ENCODE results near the gene APOH.
A peak's percentile ranks its signal among the peaks of the same experiment; 100 is the strongest.
"Not testable (repeated sequence)": the region's sequence is repeated elsewhere in the genome, so short reads cannot be mapped to it uniquely, and the experiment has no call there.

The APOH gene, protein sequence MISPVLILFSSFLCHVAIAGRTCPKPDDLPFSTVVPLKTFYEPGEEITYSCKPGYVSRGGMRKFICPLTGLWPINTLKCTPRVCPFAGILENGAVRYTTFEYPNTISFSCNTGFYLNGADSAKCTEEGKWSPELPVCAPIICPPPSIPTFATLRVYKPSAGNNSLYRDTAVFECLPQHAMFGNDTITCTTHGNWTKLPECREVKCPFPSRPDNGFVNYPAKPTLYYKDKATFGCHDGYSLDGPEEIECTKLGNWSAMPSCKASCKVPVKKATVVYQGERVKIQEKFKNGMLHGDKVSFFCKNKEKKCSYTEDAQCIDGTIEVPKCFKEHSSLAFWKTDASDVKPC

DNA sequence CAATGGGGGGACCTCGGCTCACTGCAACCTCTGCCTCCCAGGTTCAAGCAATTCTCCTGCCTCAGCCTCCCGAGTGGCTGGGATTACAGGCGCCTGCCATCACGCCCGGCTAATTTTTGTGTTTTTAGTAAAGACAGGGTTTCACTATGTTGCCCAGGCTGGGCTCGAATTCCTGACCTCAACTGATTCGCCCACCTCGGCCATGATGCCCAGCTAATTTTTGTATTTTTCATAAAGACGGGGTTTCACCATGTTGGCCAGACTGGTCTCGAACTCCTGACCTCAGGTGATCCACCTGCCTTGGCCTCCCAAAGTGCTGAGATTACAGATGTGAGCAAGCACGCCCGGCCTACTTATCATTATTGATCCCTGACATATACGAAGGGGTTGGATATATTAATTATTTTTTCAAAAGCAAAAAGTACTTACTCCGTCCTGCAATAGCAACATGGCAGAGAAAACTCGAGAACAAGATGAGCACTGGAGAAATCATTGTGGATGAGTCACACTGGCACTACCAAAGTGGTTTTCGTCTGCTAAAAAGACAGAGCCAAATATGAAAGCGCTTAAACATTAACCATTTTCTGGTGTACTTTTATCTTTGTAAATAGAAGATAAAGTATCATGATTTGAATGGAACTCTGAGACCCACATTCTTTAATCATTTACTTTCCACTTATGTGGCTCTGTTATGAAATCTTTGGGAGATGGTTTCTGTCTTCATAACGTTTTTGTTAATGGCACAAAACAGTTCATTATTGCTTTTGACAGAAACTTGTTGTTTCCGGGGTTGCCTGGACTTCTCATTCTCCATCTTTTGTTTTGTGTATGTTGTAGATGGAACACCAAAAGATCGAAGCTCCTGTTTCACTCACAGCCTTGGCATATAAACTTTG is at the start of gene APOH:
APOH (minus strand) TSS at position 529 of the 896 bp plus-strand sequence; CDS start at position 493, 36 bp downstream.
- DNase-seq (ENCODE audit: low read depth in 2 of 2): no peak

GRCh38 chr17:66277191-66277590 is 48.0 kb upstream of the APOH start:
- no peak for DNase-seq (ENCODE audit: low read depth in 2 of 2)

- DNase-seq (ENCODE audit: low read depth in 2 of 2): no peak
Observed at GRCh38 chr17:66276328-66276937, 47.2 kb upstream of the APOH start.

- no peak for DNase-seq (ENCODE audit: low read depth in 2 of 2)
Observed at GRCh38 chr17:66275651-66276050, 46.4 kb upstream of the APOH start.

GRCh38 chr17:66273586-66273848 is 44.3 kb upstream of the APOH start:
- no peak for DNase-seq (ENCODE audit: low read depth in 2 of 2)

DNA sequence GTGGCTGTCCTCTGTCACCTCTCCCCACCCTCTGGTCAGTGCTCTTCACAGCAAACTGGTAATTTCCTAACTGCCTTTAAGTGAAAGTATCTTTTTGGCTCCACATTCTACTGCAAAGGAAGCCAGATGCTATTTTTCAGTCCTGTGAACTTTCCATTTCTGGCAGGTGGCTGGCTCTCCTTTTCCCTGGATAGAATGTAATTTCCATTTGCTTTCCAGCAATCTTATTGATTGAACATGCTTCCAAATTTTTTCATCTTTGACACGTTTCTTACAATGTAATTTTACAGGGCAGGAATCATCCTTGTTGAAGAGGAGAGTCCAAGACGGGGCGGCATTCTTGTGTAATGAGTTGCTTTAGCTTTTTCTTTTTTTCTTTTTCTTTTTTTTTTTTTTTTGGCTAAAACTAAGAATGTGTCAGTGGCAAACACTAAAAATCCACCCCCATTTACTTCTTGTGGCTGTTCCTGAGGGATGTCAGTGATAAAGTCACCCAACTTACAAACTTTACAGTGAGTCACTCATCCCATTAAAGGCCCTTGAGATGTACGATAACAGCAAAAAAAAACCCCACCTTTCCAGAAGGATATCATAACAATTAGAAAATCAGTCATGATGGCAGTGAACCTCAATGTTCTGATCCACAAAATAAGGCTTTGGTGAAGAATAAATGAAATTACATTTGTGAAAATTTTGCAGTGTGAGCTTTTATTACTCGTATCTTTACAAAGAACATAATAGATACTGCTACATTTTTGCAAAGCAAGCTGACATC is 43.8 kb upstream of the APOH start:
- DNase-seq (ENCODE audit: low read depth in 2 of 2): no peak

DNA sequence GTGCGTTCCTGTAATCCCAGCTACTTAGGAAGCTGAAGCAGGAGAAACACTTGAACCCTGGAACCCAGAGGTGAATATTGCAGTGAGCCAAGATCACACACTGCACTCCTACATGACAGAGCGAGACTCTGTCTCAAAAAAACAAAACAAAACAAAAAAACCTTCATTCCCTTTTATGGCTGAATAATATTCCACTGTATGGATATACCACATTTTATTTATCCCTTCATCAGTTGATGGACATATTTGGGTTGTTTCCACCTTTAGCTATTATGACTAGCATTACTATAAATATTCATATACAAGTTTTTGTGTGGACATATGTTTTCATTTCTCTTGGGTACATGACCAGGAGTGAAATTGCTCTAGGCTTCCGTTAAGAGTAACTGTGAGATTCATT is 42.3 kb upstream of the APOH start:
- no peak for DNase-seq (ENCODE audit: low read depth in 2 of 2)

GRCh38 chr17:66270106-66270505 is 40.9 kb upstream of the APOH start:
- no peak for DNase-seq (ENCODE audit: low read depth in 2 of 2)

DNA sequence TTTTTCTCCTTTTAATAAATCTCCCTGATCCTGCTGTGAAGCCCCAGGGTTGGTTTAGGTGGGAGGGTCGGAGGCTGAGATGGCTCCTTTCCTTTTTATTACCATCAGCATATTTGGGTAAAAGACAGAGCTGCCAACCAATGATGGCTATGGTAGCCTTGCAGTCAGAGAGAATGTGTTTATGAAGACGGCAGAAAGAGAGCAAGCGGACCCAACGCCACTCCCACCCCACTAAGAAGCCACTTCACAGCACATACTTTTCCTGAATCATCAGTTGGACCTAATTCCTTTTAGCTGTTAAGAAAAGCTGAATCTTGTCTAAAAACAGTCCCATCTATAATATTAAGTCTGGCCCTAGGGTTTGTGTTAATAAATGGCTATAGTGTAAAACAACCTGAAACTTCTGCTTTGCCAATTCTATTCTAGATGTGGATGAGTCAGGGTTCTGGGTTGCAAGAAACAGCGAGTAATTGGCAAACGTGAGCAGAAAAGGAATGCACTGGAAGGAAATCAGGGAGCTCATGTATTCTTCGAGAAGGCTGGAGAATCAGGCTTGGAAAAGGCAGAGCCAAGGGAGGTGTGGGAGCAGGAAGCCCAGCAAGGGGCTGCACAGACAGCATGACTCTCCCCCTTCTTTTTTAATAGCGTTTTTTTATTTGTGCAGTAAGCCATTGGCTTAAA is 39.2 kb upstream of the APOH start:
- DNase-seq (ENCODE audit: low read depth in 2 of 2): no peak

- no peak for DNase-seq (ENCODE audit: low read depth in 2 of 2)
Observed at GRCh38 chr17:66264696-66265095, 35.5 kb upstream of the APOH start.

GRCh38 chr17:66262767-66263166 is 33.6 kb upstream of the APOH start:
- no peak for DNase-seq (ENCODE audit: low read depth in 2 of 2)

GRCh38 chr17:66260688-66261087 is 31.5 kb upstream of the APOH start:
- DNase-seq (ENCODE audit: low read depth in 2 of 2): no peak

DNA sequence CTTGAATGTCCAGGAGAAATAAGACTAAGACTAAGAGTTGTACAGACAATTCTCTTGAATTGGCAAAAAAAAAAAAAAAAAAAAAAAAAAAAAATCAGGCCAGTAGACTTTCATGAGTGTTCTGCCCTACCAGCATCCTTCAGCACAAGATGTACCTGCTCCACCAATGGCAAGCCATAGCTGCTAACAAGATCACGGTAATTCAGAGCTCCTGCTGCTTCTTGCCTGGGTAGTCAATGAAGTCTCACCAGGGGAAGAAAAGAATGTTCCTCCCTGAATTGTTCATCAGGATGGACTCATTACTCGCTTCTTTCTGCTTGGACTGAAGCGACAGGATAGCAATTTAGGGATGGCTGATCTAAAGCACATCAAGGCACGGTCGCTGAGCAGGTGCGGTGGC is 31.1 kb upstream of the APOH start:
- DNase-seq (ENCODE audit: low read depth in 2 of 2): no peak

- DNase-seq (ENCODE audit: low read depth in 2 of 2): no peak
Observed at GRCh38 chr17:66255527-66255971, 26.3 kb upstream of the APOH start.

- peak in 1 of 2 donors; percentile 28 for DNase-seq (ENCODE audit: low read depth in 2 of 2)
Observed at GRCh38 chr17:66255112-66255511, 25.9 kb upstream of the APOH start.

GRCh38 chr17:66253458-66253857 is 24.2 kb upstream of the APOH start:
- DNase-seq (ENCODE audit: low read depth in 2 of 2): not testable (repeated sequence)

GRCh38 chr17:66250686-66251085 is 21.5 kb upstream of the APOH start:
- DNase-seq (ENCODE audit: low read depth in 2 of 2): no peak

GRCh38 chr17:66248285-66248684 is 19.1 kb upstream of the APOH start:
- DNase-seq (ENCODE audit: low read depth in 2 of 2): no peak

DNA sequence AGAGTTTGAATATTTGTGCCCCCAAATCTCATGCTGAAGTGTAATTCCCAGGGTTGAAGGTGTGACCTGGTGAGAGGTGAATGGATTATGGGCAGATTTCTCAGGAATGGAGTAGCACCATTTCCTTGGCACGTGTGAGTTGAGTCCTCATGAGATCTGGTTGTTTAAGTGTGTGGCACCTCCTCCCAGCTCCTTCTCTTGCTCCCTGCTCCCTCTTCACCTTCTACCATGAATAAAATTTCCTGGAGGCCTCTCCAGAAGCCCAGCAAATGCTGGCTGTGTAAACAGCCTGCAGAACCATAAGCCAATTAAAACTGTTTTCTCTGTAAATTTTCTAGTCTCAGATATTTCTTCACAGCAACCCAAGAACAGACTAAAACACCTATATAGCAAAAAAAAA is 12.6 kb upstream of the APOH start:
- DNase-seq (ENCODE audit: low read depth in 2 of 2): no peak

DNA sequence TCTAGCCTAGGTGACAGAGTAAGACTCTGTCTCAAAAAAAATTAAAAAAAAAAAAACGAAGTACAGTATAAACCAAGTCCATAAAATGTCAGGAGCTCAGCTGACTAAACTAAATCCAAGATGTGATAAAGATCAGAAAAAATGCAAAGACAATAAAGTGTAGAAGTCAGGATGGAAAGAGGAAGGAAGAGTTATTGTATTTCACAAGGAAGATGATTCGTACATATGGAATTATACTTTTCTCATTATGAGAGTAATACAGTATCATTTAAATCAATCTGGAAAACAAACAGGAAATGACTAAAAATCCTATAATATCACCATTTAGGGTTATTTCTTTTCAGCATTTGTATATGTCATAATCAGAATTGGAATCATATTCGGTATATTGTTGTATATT is 11.4 kb upstream of the APOH start:
- DNase-seq (ENCODE audit: low read depth in 2 of 2): no peak

DNA sequence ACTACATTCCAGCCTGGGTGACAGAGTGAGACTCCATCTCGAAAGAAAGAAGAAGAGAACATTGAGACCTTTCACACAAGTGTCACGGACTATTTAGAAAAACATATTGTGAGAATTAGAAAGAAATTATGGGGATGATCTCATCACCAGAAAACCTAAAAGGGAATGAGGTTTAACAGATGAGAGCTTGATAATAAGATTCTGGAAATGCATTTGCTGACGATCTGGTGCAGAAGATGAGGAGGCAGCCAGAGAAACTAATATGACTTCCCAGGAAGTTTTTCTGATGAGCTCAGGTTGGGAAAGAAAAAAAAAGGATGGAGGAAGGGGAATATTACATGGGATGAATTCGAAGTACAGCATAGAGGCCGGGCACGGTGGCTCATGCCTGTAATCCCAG is 10.8 kb upstream of the APOH start:
- no peak for DNase-seq (ENCODE audit: low read depth in 2 of 2)
